ENCODE results near the gene RASL12.
"Not testable (repeated sequence)": the region's sequence is repeated elsewhere in the genome, so short reads cannot be mapped to it uniquely, and the experiment has no call there.

Gene RASL12

DNA sequence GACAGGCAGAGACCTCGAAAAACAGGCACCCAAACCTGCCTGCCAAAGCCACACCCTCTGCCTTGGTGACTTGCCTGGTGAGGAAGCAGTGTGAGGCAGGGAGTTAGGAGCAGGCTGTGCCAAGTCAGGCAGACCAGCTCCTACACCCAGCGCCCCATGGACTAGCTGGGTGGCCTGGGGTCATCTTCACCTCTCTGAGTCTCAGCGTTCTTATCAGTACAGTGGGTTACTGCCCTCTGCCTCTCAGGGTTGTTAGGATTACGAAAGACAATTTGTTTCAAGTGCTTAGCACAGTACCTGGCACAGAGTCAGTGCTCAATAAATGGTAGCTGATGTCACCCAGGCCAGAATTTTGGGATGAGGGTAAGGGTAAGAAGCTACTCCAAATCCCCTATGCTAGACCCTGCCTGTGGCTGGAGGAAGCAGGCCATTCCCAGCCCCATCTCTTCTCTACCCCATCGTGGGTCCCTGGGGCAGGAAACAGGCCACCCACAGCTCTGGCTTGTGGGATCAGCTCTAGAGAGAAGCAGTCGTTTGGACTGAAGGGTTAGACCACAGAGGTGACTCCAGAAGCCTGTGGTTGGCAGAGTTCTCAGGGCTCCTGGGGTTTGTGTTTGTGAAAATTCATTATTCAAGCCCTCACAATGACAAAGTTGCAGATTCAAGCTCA lies 12.5 kb downstream of the RASL12 start:
- no peak for DNase-seq

GRCh38 chr15:65054333-65055200 lies 13.2 kb downstream of the RASL12 start:
- DNase-seq: peak; percentile 32 to 39

- no peak for DNase-seq
These were observed 14.8 kb downstream of the RASL12 start for GRCh38 chr15:65052956-65053355.

- no peak for DNase-seq
These were observed 16.5 kb downstream of the RASL12 start for GRCh38 chr15:65051266-65051665.

- DNase-seq: no peak
These were observed 17.5 kb downstream of the RASL12 start for GRCh38 chr15:65050270-65050669.

- peak; percentile 44 to 58 for DNase-seq
These were observed 18.4 kb downstream of the RASL12 start for GRCh38 chr15:65049418-65049840.

GRCh38 chr15:65048241-65048640 lies 19.6 kb downstream of the RASL12 start:
- no peak for DNase-seq

GRCh38 chr15:65044724-65045481 lies 22.9 kb downstream of the RASL12 start, which contains the start of gene SLC51B:
Gene SLC51B, plus strand, starts transcription at chr15:65045387. Its CDS starts 4,618 bp downstream, at chr15:65050005.
- no peak for DNase-seq

GRCh38 chr15:65044218-65044617 lies 23.6 kb downstream of the RASL12 start:
- DNase-seq: not testable (repeated sequence)

DNA sequence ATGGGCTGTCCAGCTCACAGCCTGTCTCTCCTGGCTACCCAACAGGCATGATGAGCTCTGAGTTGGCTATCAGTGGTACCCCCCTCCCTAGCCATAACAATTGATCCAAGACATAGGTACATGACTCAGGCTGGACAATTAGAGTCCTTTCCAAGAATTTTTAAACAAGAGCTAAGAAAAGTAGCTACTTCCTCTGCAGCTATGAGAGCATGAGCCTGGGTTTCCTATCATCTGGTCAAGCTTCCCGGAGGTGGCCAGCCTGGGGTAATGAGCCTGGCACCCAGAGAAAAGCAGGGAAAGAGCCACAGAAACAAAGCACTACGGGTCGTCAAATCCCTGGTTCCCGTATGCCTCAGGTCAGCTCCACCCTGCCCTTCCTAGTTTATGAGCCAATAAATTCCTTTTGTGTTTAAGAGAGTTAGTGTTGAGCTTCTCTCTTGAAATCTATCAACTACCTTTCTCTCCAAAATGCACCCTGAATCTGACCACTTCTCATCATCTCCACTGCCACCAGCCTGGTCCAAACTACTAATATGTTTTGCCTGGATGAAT lies 24.9 kb downstream of the RASL12 start:
- no peak for DNase-seq

GRCh38 chr15:65041787-65042186 lies 26.0 kb downstream of the RASL12 start:
- no peak for DNase-seq

GRCh38 chr15:65040461-65040860 lies 27.3 kb downstream of the RASL12 start:
- no peak for DNase-seq

DNA sequence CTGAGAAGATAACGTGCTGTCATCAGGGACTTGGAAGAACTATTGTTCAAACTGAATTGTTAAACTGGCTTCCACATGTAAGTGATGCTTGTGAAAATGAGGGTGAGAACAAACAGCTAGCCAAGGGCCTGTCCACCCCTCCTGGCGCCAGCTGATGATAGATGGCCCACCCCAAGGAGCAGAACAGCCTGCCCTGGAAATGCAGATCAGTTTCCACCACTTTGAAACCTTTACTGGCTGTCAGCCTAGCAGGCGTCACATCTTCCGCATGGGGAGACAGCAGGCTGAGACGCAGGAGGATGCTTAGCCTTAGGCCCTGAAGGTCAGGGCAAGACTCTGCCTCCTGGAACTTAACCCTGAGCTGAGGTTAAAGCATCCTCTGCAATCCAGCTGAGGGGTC lies 29.0 kb downstream of the RASL12 start:
- no peak for DNase-seq

- DNase-seq: no peak
These were observed 29.4 kb downstream of the RASL12 start for GRCh38 chr15:65038428-65038827.

DNA sequence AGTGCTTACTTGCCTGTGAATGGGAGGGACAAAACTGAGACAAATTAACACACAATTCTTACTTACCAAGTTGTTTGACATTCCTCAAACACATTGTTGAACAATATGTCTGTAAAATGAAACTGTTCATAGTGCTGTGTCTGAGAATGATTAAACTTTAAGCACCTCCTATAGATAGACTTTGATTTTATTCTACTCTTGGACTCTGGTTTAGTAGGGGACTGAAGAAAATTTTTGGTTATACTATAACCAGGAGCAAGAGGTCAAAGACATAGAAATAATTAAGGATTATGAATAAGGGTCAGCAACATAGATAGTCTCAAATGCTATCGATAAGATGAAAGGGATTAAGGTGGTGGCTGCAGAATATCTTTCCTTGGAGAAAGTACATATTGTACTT lies 30.5 kb downstream of the RASL12 start:
- no peak for DNase-seq

DNA sequence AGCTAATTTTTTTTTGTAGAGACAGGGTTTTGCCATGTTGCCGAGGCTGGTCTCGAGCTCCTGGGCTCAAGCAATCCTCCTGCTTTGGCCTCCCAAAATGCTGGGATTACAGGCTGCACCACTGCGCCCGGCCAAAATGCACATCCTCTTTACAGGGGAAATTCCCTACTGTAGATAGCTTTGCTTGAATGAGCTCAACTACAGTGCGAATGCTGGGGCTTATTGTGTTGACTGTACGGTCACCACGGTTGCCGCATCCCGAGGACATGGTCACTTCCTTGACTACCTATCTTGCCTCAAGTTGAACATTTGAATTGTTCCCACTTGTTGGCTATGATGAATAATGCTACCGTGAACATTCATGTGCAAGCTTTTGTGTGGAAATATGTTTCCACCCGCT lies 33.1 kb downstream of the RASL12 start:
- no peak for DNase-seq

GRCh38 chr15:65033659-65034269 lies 34.0 kb downstream of the RASL12 start:
- DNase-seq: peak; percentile 57 to 62

DNA sequence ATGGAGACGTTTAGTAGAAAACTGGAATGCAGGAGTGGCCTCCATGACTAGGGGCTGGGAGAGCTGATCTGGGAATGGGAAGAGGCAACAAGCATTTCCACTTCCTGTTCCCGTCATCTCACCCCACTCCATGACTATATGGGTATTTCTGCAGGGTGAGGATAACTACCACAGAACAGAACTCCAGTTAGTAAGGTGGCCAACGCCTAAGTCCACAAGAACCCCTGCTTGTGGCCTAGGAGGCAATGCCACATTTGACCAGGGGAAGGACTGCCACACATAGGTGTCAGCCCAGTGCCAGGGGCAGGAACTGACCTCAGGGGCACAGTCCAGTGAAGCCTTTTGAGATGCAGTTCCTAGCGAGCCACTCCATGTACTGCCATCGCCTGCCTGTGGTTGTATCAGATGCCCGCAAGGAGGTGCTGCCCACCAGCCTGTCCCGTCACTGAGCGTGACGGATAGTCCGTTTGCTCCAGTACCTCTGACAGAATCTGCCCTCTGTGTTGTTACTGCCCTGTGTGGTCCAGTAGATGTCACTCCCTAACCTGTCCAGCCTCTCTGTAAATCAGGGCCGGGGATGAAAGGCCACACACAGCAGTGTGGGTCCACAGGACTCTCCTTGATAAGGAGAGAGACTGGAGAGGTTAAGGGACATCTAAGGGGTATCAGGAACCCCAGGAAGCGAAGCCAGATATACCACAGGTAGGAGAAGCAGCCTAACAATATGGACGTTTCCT lies 34.8 kb downstream of the RASL12 start:
- peak; percentile 67 to 83 for DNase-seq

DNA sequence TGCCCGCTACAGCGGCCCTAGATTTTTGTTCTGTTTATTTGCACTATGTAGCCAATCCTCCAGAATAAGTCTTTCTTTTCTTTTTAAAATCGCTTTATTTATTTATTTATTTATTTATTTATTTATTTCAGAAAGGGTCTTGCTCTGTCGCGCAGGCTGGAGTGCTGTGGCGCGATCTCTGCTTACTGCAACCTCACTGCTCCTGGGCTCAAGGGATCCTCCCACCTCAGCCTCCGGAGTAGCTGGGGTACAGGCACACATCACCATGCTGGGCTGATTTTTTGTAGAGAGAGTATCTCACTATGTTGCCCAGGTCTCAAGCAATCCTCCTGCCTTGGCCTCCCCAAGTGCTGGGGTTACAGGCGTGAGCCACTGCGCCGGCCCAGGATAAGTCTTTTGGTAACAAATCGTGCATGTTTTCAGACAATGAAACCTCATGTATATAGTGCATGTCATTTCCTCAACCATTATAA lies 38.0 kb downstream of the RASL12 start:
- no peak for DNase-seq

DNA sequence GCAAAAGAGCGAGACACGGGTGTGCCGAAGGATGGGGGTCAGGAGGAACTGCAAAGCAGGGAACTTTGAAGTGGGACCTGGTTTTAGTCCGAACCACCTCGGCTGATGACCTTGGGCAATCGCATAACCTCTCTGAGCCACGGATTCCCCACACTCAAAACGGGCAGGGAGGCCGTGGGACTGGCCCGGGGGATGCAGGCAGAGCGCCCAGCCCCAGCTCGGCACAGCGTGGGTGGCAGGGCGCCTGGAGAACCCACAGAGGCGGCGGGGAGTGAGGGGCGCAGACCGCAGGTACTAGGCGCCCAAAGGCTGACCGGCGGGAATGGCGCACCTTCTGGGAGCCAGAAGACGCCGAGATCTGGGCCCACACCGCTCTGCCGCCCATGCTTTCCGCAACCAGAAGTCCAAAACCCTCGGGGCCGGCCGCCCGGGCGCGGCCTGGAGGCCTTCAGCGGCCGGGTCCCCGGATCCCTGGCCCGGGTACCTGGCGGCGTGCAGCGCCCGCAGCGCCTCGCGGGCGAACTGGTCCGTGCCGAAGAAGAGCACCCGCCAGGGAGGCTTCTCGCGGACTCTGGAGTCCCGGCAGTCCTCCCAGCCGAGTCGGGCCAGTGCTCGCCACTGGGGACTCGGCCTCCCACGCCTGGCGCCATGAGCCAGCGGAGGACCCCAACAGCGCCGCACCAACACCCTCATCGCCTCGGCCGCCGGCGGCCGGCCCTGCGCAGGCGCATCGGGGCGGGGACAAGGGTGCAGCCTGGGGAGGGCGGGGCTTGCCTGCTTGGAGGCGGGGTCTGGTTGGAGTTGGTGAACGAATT lies 38.7 kb downstream of the RASL12 start, which contains the start of gene MTFMT:
Gene MTFMT, minus strand, starts transcription at position 719 of the 815 bp plus-strand sequence. Its CDS starts 26 bp downstream, at position 693.
- peak; percentile 51 to 53 for DNase-seq

DNA sequence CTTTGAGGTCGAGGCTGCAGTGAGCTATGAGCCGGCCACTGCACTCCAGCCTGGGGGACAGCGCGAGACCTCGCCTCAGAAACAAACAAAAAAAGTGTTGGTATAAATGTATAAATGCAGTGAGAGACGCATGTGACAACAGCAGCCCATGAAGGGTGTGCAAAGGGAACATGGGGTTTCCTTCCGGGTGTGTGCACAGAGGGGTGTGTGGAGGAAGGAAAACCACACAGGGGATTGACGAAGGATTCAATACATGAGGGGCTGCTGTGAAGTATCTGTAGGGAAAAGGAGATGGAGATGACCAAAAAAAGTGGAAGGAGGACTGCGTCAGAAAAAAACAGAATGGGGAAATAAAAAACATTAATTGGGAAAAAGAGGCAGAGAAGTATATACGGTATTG lies 39.5 kb downstream of the RASL12 start:
- no peak for DNase-seq

Data from AML-193 (cell line).